Dedifferentiated amniotic fluid mesenchymal stem cell (primary cell): ENCODE measurements around the gene CFHR1.

Source experiments
- DNase-seq: peaks from one replicate; pipeline ENCODE4 v3.0.0-alpha.2; 2016; ENCODE audit errors: extremely low spot score

The CFHR1 gene

DNA sequence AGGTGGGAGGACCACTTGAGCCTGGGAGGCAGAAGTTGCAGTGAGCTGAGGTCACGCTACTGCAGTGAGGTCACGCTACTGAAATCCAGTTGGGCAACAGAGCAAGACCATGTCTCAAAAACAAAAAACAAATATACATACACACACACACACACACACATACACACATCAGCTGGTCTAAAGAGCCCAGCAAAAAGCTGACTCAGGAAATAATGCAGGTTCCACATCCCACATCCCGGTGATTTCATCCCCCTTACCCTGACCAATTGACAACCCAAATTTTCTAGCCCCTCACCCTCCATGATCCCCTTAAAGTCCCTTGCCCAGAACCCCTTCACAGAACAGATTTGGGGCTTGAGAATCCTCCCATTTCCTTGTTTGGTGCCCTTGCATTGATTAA, 56.4 kb downstream of the CFHR1 start:
- no peak for DNase-seq

DNA sequence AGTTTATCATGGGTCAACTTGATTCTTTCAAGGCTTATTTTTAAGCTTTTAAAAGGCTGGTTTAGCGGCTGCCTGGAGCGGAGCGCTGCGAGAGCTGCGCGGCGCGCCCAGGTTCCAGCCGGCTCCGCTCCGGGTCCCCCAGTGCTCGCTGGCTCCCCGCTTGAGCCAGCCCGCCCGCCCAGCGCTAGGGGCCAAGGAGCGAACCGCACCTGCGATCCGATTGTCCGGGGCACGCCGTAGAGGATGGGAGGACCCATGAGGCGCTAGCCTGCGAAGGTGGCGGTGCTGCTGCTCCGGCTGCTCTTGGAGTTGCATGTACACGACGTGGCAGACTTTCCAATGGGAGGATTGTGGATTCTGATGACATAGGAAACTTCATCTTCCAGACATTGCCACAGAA, 58.4 kb downstream of the CFHR1 start:
- DNase-seq, result no peak
